Glomerular visceral epithelial cell (primary cell): Measurements from ENCODE around the gene ZNF618.
"Not testable (repeated sequence)": the region's sequence is repeated elsewhere in the genome, so short reads cannot be mapped to it uniquely, and the experiment has no call there.

ENCODE experiments used
- DNase-seq: peaks from one replicate; pipeline ENCODE4 v3.0.0-alpha.2; 2016; ENCODE audit errors: extremely low spot score

ZNF618 gene

GRCh38 chr9:114081441-114082016, 205.4 kb downstream of the ZNF618 start:
- no peak for DNase-seq

GRCh38 chr9:114082017-114082762, 206.1 kb downstream of the ZNF618 start:
- peak; percentile 88 for DNase-seq

GRCh38 chr9:114082763-114083412, 206.8 kb downstream of the ZNF618 start:
- not testable (repeated sequence) for DNase-seq

- DNase-seq: no peak
Observed at GRCh38 chr9:114083666-114084065, 207.6 kb downstream of the ZNF618 start.

- DNase-seq: no peak
Observed at GRCh38 chr9:114084282-114085073, 208.4 kb downstream of the ZNF618 start.

- no peak for DNase-seq
Observed at GRCh38 chr9:114085387-114085789, 209.3 kb downstream of the ZNF618 start.

GRCh38 chr9:114086009-114086408, 209.9 kb downstream of the ZNF618 start:
- DNase-seq: no peak

- DNase-seq: no peak
Observed at GRCh38 chr9:114086607-114087006, 210.5 kb downstream of the ZNF618 start.

- DNase-seq: no peak
Observed at GRCh38 chr9:114087721-114088120, 211.6 kb downstream of the ZNF618 start.

- no peak for DNase-seq
Observed at GRCh38 chr9:114088571-114089170, 212.6 kb downstream of the ZNF618 start.

- DNase-seq: no peak
Observed at GRCh38 chr9:114089206-114089840, 213.2 kb downstream of the ZNF618 start.

GRCh38 chr9:114090798-114091197, 214.7 kb downstream of the ZNF618 start:
- DNase-seq: no peak

- no peak for DNase-seq
Observed at GRCh38 chr9:114091711-114092110, 215.6 kb downstream of the ZNF618 start.

- DNase-seq: no peak
Observed at GRCh38 chr9:114092336-114092735, 216.2 kb downstream of the ZNF618 start.

- no peak for DNase-seq
Observed at GRCh38 chr9:114093031-114093471, 216.9 kb downstream of the ZNF618 start.

GRCh38 chr9:114093761-114094505, 217.8 kb downstream of the ZNF618 start:
- no peak for DNase-seq

- no peak for DNase-seq
Observed at GRCh38 chr9:114094971-114095370, 218.9 kb downstream of the ZNF618 start.

- DNase-seq: no peak
Observed at GRCh38 chr9:114096041-114096511, 220.0 kb downstream of the ZNF618 start.

GRCh38 chr9:114096866-114097612, 220.9 kb downstream of the ZNF618 start:
- no peak for DNase-seq

- DNase-seq: no peak
Observed at GRCh38 chr9:114097613-114098020, 221.5 kb downstream of the ZNF618 start.
